ENCODE measurements around the gene NUP93.

DNA sequence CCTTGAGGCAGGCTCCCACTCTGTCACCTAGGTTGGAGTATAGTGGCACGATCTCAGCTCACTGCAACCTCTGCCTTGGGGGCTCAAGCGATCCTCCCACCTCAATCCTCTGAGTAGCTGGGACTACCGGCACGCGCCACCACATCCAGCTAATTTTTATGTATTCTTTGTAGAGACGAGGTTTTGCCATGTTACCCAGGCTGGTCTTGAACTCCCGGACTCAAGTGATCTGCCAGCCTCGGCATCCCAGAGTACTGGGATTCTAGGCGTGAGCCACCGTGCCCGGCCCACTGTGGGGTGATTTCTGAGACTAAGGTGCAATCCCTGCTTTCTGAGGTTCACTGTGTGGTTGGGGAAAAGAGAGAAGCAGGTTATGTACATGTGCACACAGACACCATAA lies 123.0 kb downstream of the NUP93 start:
- TF ChIP-seq POLR2AphosphoS5 (IDR thresholded peaks at IDR 0.05) (no peak), REST (IDR thresholded peaks at IDR 0.05; ENCODE audit: borderline replicate concordance) (no peak), EZH2 (IDR thresholded peaks at IDR 0.05; ENCODE audit: borderline replicate concordance, insufficient read depth, low read length, poor library complexity, severe bottlenecking) (no peak), EP300 (conservative IDR thresholded peaks at IDR 0.05; ENCODE audit: poor library complexity, severe bottlenecking) (no peak), MXI1 (conservative IDR thresholded peaks at IDR 0.05; ENCODE audit: poor library complexity, severe bottlenecking) (no peak), SMC3 (conservative IDR thresholded peaks at IDR 0.05; ENCODE audit: poor library complexity) (no peak), RAD21 (conservative IDR thresholded peaks at IDR 0.05) (no peak), TAF1 (IDR thresholded peaks at IDR 0.05; ENCODE audit: low read depth) (no peak)
- TF ChIP-seq, protein P1, sequence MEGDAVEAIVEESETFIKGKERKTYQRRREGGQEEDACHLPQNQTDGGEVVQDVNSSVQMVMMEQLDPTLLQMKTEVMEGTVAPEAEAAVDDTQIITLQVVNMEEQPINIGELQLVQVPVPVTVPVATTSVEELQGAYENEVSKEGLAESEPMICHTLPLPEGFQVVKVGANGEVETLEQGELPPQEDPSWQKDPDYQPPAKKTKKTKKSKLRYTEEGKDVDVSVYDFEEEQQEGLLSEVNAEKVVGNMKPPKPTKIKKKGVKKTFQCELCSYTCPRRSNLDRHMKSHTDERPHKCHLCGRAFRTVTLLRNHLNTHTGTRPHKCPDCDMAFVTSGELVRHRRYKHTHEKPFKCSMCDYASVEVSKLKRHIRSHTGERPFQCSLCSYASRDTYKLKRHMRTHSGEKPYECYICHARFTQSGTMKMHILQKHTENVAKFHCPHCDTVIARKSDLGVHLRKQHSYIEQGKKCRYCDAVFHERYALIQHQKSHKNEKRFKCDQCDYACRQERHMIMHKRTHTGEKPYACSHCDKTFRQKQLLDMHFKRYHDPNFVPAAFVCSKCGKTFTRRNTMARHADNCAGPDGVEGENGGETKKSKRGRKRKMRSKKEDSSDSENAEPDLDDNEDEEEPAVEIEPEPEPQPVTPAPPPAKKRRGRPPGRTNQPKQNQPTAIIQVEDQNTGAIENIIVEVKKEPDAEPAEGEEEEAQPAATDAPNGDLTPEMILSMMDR (IDR thresholded peaks at IDR 0.05; ENCODE audit: poor library complexity, severe bottlenecking) = no peak
